ENCODE measurements around the gene ZNRF2.
"Not testable (repeated sequence)": the region's sequence is repeated elsewhere in the genome, so short reads cannot be mapped to it uniquely, and the experiment has no call there.

ZNRF2 gene

DNA sequence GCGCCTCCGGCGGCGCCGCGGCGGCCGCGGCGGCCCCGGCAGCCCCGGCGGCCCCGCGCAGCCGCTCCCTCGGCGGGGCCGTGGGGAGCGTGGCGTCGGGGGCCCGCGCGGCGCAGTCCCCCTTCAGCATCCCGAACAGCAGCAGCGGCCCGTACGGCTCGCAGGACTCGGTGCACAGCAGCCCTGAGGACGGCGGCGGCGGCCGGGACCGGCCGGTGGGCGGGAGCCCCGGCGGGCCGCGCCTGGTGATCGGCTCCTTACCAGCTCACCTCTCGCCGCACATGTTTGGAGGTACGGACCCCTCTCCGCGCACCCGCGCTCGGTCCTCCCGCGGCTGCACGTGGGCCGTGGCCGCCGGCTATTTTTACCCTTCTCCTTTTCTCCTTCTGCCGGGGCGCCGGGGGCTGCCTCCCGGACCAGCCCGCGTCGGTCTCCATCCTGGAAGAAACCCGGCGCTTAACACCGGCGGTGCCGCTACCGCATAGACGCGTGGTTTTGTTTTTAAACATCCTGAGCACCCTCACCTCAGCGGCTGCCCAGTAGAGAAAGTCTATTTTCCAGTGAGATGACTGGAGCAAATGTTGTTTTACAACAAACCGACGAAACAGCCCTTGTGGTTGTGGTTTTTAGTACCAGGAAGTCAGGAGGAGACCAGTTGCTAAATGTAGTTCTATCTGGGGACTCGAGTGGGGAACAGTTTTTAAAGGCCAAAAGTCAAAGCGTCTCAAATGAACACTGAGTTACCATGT lies 1.3 kb downstream of the ZNRF2 start:
- DNase-seq (ENCODE audit: low read depth): peak; percentile 87

DNA sequence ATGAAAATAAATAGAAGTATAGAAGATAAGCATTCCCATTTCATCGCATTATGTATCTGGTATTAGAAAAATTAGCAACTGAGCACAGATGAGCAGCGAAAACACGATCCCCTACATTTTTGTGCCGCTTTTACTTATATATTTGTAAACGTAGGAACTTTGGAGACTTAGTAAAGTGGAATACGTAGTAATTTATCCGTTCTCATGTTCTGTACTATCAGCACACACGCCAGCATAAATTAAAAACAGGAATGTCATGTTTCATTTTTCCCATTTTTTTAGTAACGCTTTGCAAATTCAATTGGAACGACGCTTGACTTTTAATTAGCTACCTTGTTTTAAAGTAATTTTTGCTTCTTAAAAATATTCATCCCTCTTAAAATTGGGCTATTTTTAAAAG lies 2.4 kb downstream of the ZNRF2 start:
- TF ChIP-seq, protein P1, sequence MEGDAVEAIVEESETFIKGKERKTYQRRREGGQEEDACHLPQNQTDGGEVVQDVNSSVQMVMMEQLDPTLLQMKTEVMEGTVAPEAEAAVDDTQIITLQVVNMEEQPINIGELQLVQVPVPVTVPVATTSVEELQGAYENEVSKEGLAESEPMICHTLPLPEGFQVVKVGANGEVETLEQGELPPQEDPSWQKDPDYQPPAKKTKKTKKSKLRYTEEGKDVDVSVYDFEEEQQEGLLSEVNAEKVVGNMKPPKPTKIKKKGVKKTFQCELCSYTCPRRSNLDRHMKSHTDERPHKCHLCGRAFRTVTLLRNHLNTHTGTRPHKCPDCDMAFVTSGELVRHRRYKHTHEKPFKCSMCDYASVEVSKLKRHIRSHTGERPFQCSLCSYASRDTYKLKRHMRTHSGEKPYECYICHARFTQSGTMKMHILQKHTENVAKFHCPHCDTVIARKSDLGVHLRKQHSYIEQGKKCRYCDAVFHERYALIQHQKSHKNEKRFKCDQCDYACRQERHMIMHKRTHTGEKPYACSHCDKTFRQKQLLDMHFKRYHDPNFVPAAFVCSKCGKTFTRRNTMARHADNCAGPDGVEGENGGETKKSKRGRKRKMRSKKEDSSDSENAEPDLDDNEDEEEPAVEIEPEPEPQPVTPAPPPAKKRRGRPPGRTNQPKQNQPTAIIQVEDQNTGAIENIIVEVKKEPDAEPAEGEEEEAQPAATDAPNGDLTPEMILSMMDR (IDR thresholded peaks at IDR 0.05; ENCODE audit: insufficient read depth, low read depth, low read length, missing control alignments): no peak
- no peak for DNase-seq (ENCODE audit: low read depth)
- H3K4me3 ChIP-seq (ENCODE audit: low read depth, low read length): peak overlapping the region; percentile 66

More for the DNA sequence above, 1.3 kb downstream of the ZNRF2 start:
- TF ChIP-seq, protein P1 (IDR thresholded peaks at IDR 0.05; ENCODE audit: insufficient read depth, low read depth, low read length, missing control alignments): no peak
- peak overlapping the region; percentile 66 for H3K4me3 ChIP-seq (ENCODE audit: low read depth, low read length)

DNA sequence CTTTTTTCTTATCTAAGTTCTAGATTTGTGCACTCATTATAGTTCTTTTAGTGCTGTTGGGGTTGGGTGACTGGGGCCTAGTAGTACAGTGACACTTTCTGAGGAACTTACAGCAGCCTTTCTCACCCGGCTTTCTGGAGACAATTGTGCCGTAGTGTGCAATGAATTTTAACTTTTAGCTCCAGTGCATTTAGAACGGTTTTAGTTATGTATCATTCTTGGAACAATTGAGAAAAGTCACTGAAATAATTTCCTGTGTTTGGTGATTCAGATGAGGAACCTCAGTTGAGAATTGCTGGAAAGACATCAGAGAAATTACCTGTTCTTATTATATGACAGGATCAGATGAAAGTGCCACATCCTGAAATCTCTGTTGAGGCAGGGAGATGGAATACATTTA lies 3.2 kb downstream of the ZNRF2 start:
- DNase-seq (ENCODE audit: low read depth): not testable (repeated sequence)
- H3K4me3 ChIP-seq (ENCODE audit: low read depth, low read length): peak overlapping the region; percentile 5; the same call in 1 of the 2 replicates

DNA sequence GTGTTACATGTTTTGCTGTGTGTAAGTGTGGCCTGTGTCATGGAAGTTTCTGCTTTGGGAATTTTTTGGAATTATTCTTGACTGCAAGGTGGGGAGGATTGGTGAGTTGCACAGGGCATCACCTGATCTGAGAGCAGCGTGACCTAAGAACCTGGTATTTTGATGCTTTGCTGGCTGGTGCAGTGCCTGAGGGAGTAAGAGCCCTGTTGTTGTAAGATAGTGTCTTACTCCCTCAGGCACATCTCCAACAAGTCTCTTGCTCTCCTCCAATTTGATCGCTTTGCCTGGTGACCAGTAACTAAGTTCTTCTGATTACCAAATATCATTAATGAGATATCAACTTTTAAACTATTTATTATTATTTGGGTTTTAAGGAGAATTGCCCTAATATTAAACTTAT lies 5.2 kb downstream of the ZNRF2 start:
- DNase-seq (ENCODE audit: low read depth): not testable (repeated sequence)

DNA sequence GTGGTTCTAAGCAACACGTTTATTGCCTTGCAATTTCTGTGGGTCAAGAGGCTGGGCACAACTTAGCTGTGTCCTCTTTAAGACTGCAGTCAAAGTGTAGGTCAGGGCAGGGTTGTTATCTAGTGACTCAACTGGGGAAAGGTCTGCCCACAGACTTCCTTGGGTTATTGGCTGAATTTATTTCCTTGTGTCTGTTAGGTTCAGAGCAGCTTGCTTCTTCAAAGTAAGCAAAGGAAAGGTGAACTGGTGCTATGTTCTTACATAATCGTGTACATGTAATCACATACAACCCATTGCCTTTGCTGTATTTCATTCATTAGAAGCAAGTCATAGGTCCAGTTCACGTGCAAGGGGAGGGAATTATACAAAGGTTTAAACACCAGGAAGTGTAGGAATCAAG lies 5.9 kb downstream of the ZNRF2 start:
- DNase-seq (ENCODE audit: low read depth): peak; percentile 63
- not testable (repeated sequence) for H3K4me3 ChIP-seq (ENCODE audit: low read depth, low read length)

More for the DNA sequence above, 5.2 kb downstream of the ZNRF2 start:
- not testable (repeated sequence) for H3K4me3 ChIP-seq (ENCODE audit: low read depth, low read length)

DNA sequence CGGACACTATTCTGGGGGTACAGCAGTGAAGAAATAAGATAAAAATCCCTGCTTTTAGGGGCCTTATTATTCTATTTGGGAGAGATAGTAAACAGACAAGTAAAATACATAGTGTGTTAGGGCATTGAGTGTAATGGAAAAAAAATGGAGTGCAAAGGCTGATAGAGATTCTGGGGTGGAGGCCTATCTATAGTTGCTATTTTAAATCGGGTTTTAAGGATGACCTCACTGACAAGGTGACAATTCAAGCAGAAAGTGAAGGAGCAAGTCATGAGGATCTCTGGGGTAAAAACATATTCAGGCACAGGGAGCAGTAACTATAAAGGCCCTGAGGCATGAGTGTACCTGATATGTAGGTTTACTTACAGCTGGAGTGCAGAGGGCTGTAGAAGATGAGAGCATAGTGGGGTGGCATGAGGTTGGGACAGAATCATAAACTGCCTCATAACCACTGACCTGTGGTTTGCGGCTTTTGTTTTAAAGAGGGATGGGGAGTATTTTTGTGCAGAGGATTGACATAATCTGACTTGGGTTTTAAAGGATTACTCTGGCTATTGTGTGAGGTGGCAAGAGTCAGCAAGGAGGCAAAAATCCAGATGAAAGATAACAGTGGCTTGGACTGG lies 8.1 kb downstream of the ZNRF2 start:
- H3K4me3 ChIP-seq (ENCODE audit: low read depth, low read length); DNase-seq (ENCODE audit: low read depth): not testable (repeated sequence)

DNA sequence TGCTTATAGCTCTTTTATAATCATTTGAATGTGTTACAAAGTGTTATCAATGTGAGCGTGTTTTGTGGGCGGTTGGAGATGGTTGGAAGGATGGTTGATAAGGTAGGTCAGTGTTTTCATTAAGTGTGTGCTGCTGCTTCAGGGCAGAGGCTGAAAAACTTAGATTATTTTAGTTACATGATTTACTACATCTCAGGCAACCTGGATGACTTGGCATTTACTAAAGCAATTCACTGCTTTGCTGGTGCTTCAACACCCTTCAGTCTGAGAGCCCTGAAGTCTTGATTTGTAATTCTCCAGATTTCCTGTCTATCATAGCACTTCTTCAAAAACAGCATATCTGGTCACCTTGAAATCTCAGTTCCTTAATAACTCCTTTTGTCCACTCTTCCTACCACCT lies 11.9 kb downstream of the ZNRF2 start:
- DNase-seq (ENCODE audit: low read depth): not testable (repeated sequence)

DNA sequence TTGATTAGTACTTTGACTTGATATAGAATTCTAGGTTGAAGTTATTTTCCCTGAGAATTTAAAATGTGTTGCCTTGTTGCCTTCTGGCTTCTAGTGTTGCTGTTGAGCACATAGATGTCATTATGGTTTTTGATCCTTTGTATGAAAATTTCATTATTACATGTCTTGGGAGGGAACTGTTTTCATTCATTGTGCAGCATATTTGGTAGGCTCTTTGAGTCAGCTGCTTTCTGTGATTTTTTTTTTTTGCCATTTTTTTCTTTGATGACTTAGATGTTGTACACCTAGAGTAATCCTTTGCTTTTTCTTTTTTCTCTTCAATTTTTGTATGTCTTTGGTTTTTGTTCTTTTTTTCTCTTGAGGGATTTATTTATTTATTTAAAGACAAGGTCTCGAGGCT lies 13.1 kb downstream of the ZNRF2 start:
- H3K4me3 ChIP-seq (ENCODE audit: low read depth, low read length); DNase-seq (ENCODE audit: low read depth): not testable (repeated sequence)

More for the DNA sequence above, 11.9 kb downstream of the ZNRF2 start:
- H3K4me3 ChIP-seq (ENCODE audit: low read depth, low read length): not testable (repeated sequence)

DNA sequence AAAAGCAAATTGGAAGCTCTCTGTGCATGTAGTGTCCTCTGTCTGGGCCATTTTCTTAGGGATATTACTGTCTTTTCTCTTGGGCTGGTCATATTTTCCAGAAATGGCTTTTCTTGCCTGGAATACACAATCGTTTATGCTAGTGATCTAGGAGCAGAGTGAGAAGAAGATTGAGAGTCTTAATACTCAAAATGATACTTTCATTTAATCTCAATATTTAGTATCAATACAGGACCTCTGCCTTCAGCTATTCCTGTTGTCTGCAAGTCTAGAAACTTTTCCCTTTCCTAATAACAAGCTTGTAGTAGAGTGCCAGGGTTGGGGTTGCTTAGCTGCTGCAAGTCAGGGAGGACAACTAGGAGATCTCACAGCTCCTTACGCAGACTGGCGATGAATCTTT lies 14.0 kb downstream of the ZNRF2 start:
- H3K4me3 ChIP-seq (ENCODE audit: low read depth, low read length); DNase-seq (ENCODE audit: low read depth): not testable (repeated sequence)

DNA sequence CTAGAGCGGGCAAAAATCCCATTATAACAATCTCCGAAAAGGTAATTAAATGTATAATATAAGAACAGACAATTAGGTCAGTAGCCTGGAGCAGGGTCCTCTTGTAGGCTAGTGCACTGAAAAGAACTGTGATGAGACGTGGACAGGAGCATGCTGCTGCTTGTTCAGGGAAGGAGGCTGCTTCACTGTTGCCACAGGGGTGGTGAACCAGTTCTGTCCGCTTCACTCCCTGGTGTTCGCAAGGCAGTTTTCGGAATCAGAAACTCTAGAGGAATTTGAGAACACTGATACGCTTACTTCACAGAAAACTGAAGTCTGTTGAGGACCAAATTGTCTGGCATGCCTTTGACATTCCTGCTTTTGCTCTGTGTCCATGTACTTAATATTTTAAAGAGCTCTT lies 17.4 kb downstream of the ZNRF2 start:
- H3K4me3 ChIP-seq (ENCODE audit: low read depth, low read length): no peak overlapping the region
- DNase-seq (ENCODE audit: low read depth): no peak
- TF ChIP-seq, protein P1 (IDR thresholded peaks at IDR 0.05; ENCODE audit: insufficient read depth, low read depth, low read length, missing control alignments): no peak

Data from GM12865 (cell line).